Muscle of leg (tissue), 11 donors: ENCODE results near the gene ACOX3. TPM values are rescaled to one million over a fixed set of nuclear protein-coding genes. Genes with fewer than 3 reads are reported as not detected.

Experiments
- DNase-seq: peaks from one replicate; pipeline ENCODE4 v3.0.0; 2013
- H3K27ac ChIP-seq: one replicate; pipeline ENCODE4 v1.5.1; 2013; ENCODE audit warnings: mild to moderate bottlenecking, low read length, control low read depth
- H3K27me3 ChIP-seq: one replicate; pipeline ENCODE4 v1.6.1; 2013; ENCODE audit warnings: low read length; ENCODE audit not compliant: control insufficient read depth, insufficient read depth
- H3K36me3 ChIP-seq: one replicate; pipeline ENCODE4 v1.6.1; 2013; ENCODE audit warnings: low read length; ENCODE audit not compliant: control insufficient read depth, insufficient read depth
- H3K4me1 ChIP-seq: one replicate; pipeline ENCODE4 v1.6.1; 2013; ENCODE audit warnings: low read length; ENCODE audit not compliant: control insufficient read depth, insufficient read depth
- H3K4me3 ChIP-seq: one replicate; pipeline ENCODE4 v1.5.1; 2013; ENCODE audit warnings: low read length, control low read depth
- H3K9me3 ChIP-seq: replicated peaks from 2 replicates; pipeline ENCODE4 v1.6.1; 2013; ENCODE audit warnings: low read depth, low read length; ENCODE audit not compliant: control insufficient read depth
- WGBS: methylation state at CpG from one replicate; pipeline ENCODE4 v1.1.5; 2013; ENCODE audit warnings: missing lambda C conversion rate; ENCODE audit not compliant: insufficient coverage; 5-methylcytosine and 5-hydroxymethylcytosine counted together
- polyA plus RNA-seq, 8 donors: library from polyadenylated mRNA; unstranded; fragments of 120-200 nt; gene quantifications; one replicate each; pipeline versions ENCODE4 v1.2.1 to v1.2.3, GENCODE V29; 2013; ENCODE audit warnings: inconsistent platforms in 1 of 8, low replicate concordance in 1 of 8; ENCODE audit not compliant: insufficient read length in 8 of 8, insufficient read depth in 1 of 8
- total RNA-seq: library from RNA; stranded (reverse); fragments of 120-200 nt; gene quantifications from one replicate; pipeline ENCODE4 v1.2.4, GENCODE V29; 2013

ACOX3 gene
- total and polyA plus RNA-seq, 9 donors = 10.1 to 20.3 (median 15.8) TPM

GRCh38 chr4:8419222-8420041 lies 21.1 kb downstream of the ACOX3 start:
- Histone ChIP-seq H3K9me3 (no peaks in the 10 kb centered on the region), H3K27ac (no peak overlapping the region), H3K27me3 (no peaks in the 10 kb centered on the region), H3K4me1 (peaks cover 3% of the 10 kb centered on the region), H3K36me3 (peaks cover 14% of the 10 kb centered on the region), H3K4me3 (no peak overlapping the region)
- 90% methylated on average over 7 of the region's 12 CpGs for WGBS
- no peak for DNase-seq

GRCh38 chr4:8417071-8417614 lies 23.4 kb downstream of the ACOX3 start:
- Histone ChIP-seq H3K36me3 (peaks cover 24% of the 10 kb centered on the region), H3K27me3 (no peaks in the 10 kb centered on the region), H3K4me3 (no peak overlapping the region), H3K4me1 (peaks cover 3% of the 10 kb centered on the region), H3K27ac (no peak overlapping the region), H3K9me3 (no peaks in the 10 kb centered on the region)
- DNase-seq = no peak
- 79% methylated on average over 4 of the region's 11 CpGs for WGBS

- no CpG with 5 or more reads among the region's 2 CpGs for WGBS
- H3K36me3 ChIP-seq = peaks cover 41% of the 10 kb centered on the region
Measured at GRCh38 chr4:8414377-8414776, 26.1 kb downstream of the ACOX3 start.

GRCh38 chr4:8412288-8412687 lies 28.2 kb downstream of the ACOX3 start:
- Histone ChIP-seq H3K27ac (no peak overlapping the region), H3K36me3 (peaks cover 51% of the 10 kb centered on the region), H3K4me1 (peaks cover 21% of the 10 kb centered on the region), H3K9me3 (no peaks in the 10 kb centered on the region), H3K27me3 (no peaks in the 10 kb centered on the region), H3K4me3 (no peak overlapping the region)
- 100% methylated on average over 1 of the region's 5 CpGs for WGBS
- no peak for DNase-seq

More at GRCh38 chr4:8414377-8414776, 26.1 kb downstream of the ACOX3 start:
- H3K4me1 ChIP-seq = peaks cover 16% of the 10 kb centered on the region
- no peak overlapping the region for H3K27ac ChIP-seq
- no peak for DNase-seq
- H3K9me3 ChIP-seq = no peaks in the 10 kb centered on the region
- no peaks in the 10 kb centered on the region for H3K27me3 ChIP-seq
- H3K4me3 ChIP-seq = no peak overlapping the region

GRCh38 chr4:8411351-8412180 lies 29.0 kb downstream of the ACOX3 start:
- 72% methylated on average over 11 of the region's 13 CpGs for WGBS
- peaks cover 19% of the 10 kb centered on the region for H3K4me1 ChIP-seq
- no peak overlapping the region for H3K4me3 ChIP-seq
- no peak for DNase-seq
- H3K36me3 ChIP-seq = peaks cover 55% of the 10 kb centered on the region
- H3K27ac ChIP-seq = no peak overlapping the region
- H3K27me3 ChIP-seq = no peaks in the 10 kb centered on the region
- no peaks in the 10 kb centered on the region for H3K9me3 ChIP-seq

GRCh38 chr4:8410641-8411271 lies 29.8 kb downstream of the ACOX3 start:
- H3K27me3 ChIP-seq = no peaks in the 10 kb centered on the region
- H3K36me3 ChIP-seq = peaks cover 59% of the 10 kb centered on the region
- peaks cover 19% of the 10 kb centered on the region for H3K4me1 ChIP-seq
- 48% methylated on average over 19 of the region's 26 CpGs for WGBS
- no peak overlapping the region for H3K4me3 ChIP-seq
- peak; percentile 76 for DNase-seq
- no peaks in the 10 kb centered on the region for H3K9me3 ChIP-seq
- no peak overlapping the region for H3K27ac ChIP-seq

GRCh38 chr4:8410066-8410625 lies 30.4 kb downstream of the ACOX3 start:
- 67% methylated on average over 2 of the region's 9 CpGs for WGBS
- Histone ChIP-seq H3K36me3 (peaks cover 61% of the 10 kb centered on the region), H3K4me3 (no peak overlapping the region), H3K9me3 (no peaks in the 10 kb centered on the region), H3K27ac (no peak overlapping the region), H3K27me3 (no peaks in the 10 kb centered on the region), H3K4me1 (peaks cover 19% of the 10 kb centered on the region)
- DNase-seq = no peak

GRCh38 chr4:8409264-8410065 lies 31.1 kb downstream of the ACOX3 start:
- 63% methylated on average over 15 of the region's 17 CpGs for WGBS
- H3K27ac ChIP-seq = no peak overlapping the region
- H3K4me1 ChIP-seq = peaks cover 19% of the 10 kb centered on the region
- H3K27me3 ChIP-seq = no peaks in the 10 kb centered on the region
- no peak overlapping the region for H3K4me3 ChIP-seq
- H3K9me3 ChIP-seq = no peaks in the 10 kb centered on the region
- H3K36me3 ChIP-seq = peaks cover 61% of the 10 kb centered on the region
- peak; percentile 93 for DNase-seq

GRCh38 chr4:8407756-8408155 lies 32.8 kb downstream of the ACOX3 start:
- DNase-seq = no peak
- Histone ChIP-seq H3K9me3 (no peaks in the 10 kb centered on the region), H3K27me3 (no peaks in the 10 kb centered on the region), H3K4me3 (no peak overlapping the region), H3K27ac (no peak overlapping the region), H3K36me3 (peaks cover 60% of the 10 kb centered on the region), H3K4me1 (peaks cover 26% of the 10 kb centered on the region)
- no CpG with 5 or more reads among the region's 9 CpGs for WGBS
